Upper lobe of left lung (tissue), 6 donors: ENCODE data around the gene FBN2. TPM values are rescaled to one million over a fixed set of nuclear protein-coding genes. Genes with fewer than 3 reads are reported as not detected.

Source experiments
- ATAC-seq, 2 donors: fragments of 200-7000 bp; cut with Tn5 transposase; one replicate each; pipeline ENCODE4 v1.9.1; 2022; ENCODE audit warnings: mild to moderate bottlenecking in 2 of 2, moderate library complexity in 2 of 2; ENCODE audit not compliant: low FRiP score in 2 of 2
- DNase-seq, 2 donors: peaks; one replicate each; pipeline ENCODE4 v3.0.0-alpha.2; 2019 to 2020
- H3K27ac ChIP-seq, 4 donors: fragments of 200-600 bp; sonication (generic); one replicate each; pipeline ENCODE4 v1.5.1; 2016 to 2019
- H3K27me3 ChIP-seq, 4 donors: fragments of 200-600 bp; sonication (generic); one replicate each; pipeline ENCODE4 v1.5.1; 2017 to 2019
- H3K36me3 ChIP-seq, 4 donors: fragments of 200-600 bp; sonication (generic); one replicate each; pipeline ENCODE4 v1.5.1; 2016 to 2019
- H3K4me1 ChIP-seq, 4 donors: fragments of 200-600 bp; sonication (generic); one replicate each; pipeline ENCODE4 v1.5.1; 2018 to 2019
- H3K4me3 ChIP-seq, 4 donors: fragments of 200-600 bp; sonication (generic); one replicate each; pipeline ENCODE4 v1.5.1; 2017 to 2019; ENCODE audit warnings: mild to moderate bottlenecking in 2 of 4, moderate library complexity in 1 of 4
- H3K9me3 ChIP-seq, 4 donors: fragments of 200-600 bp; sonication (generic); one replicate each; pipeline ENCODE4 v1.5.1; 2018 to 2019
- CTCF ChIP-seq, 6 experiments: fragments of 450-650 bp in 4 of 6; fragments of 200-600 bp in 2 of 6; sonication (generic) in 2 of 6; IDR thresholded peaks; one replicate each; pipeline ENCODE4 v1.5.1; 2016 to 2019; ENCODE audit warnings: antibody characterized with exemption in 6 of 6
- EP300 ChIP-seq, 4 donors: sonication (generic); formaldehyde crosslinking; IDR thresholded peaks; one replicate each; pipeline ENCODE4 v1.5.1; 2017; ENCODE audit warnings: antibody characterized with exemption in 4 of 4, control low read depth in 2 of 4
- POLR2A ChIP-seq, 4 donors: fragments of 450-650 bp; IDR thresholded peaks; one replicate each; pipeline ENCODE4 v1.5.1; 2016 to 2017; ENCODE audit warnings: antibody characterized with exemption in 4 of 4, mild to moderate bottlenecking in 2 of 4
- POLR2AphosphoS5 ChIP-seq, 2 donors: sonication (generic); formaldehyde crosslinking; IDR thresholded peaks; one replicate each; pipeline ENCODE4 v1.5.1; 2017; ENCODE audit warnings: antibody characterized with exemption in 2 of 2
- WGBS, 2 donors: methylation state at CpG; one replicate each; pipeline ENCODE4 v1.1.5; 2017 to 2018; 5-methylcytosine and 5-hydroxymethylcytosine counted together
- total RNA-seq, 6 donors: library from RNA; depleted of rRNA in 4 of 6; stranded (reverse); fragments of >200 nt in 4 of 6; gene quantifications; one replicate each; pipeline versions ENCODE4 v1.1.0 to v1.2.1, GENCODE V29; 2016 to 2021
- donor health status: DM: no; HTN: no; CAD: no; lungs with moderate emphysema.
- donor health status: DM: no; HTN: yes; CAD: no; lungs with severe emphysema.

FBN2 gene
- total RNA-seq, 6 donors from 2014 or later, result under 0.01 to 1.7 (median 0.39) TPM

- 71 to 100% methylated on average over 1 of the region's 1 CpG for WGBS, 2 donors
- H3K27ac ChIP-seq, result no peak overlapping the region
- no peaks in the 10 kb centered on the region for H3K36me3 ChIP-seq
- no peaks in the 10 kb centered on the region for H3K4me1 ChIP-seq
- no peaks in the 10 kb centered on the region for H3K9me3 ChIP-seq
- no peak for TF ChIP-seq POLR2AphosphoS5 (IDR thresholded peaks at IDR 0.05)
- TF ChIP-seq CTCF (IDR thresholded peaks at IDR 0.05), result no peak
- TF ChIP-seq POLR2A (IDR thresholded peaks at IDR 0.05), result no peak
- TF ChIP-seq EP300 (IDR thresholded peaks at IDR 0.05), result no peak
- H3K27me3 ChIP-seq, result no peaks in the 10 kb centered on the region
- DNase-seq (no peak), ATAC-seq (no peak)
- H3K4me3 ChIP-seq, result no peak overlapping the region
Measured at GRCh38 chr5:128317481-128317880, 220.6 kb downstream of the FBN2 start.

GRCh38 chr5:128315671-128316070 lies 222.4 kb downstream of the FBN2 start:
- WGBS, 2 donors, result 80 to 90% methylated on average over 4 of the region's 4 CpGs
- H3K27me3 ChIP-seq, result no peaks in the 10 kb centered on the region
- H3K4me3 ChIP-seq, result no peak overlapping the region
- no peak overlapping the region for H3K27ac ChIP-seq
- no peaks in the 10 kb centered on the region for H3K4me1 ChIP-seq
- no peak for DNase-seq
- ATAC-seq, result no peak
- no peaks in the 10 kb centered on the region for H3K36me3 ChIP-seq
- no peaks in the 10 kb centered on the region for H3K9me3 ChIP-seq
- TF ChIP-seq CTCF (IDR thresholded peaks at IDR 0.05), result no peak
- TF ChIP-seq POLR2AphosphoS5 (IDR thresholded peaks at IDR 0.05), result no peak
- TF ChIP-seq EP300 (IDR thresholded peaks at IDR 0.05), result no peak
- TF ChIP-seq POLR2A (IDR thresholded peaks at IDR 0.05), result no peak

GRCh38 chr5:128305341-128305740 lies 232.7 kb downstream of the FBN2 start:
- Histone ChIP-seq H3K4me1 (no peaks in the 10 kb centered on the region), H3K36me3 (no peaks in the 10 kb centered on the region), H3K27ac (no peak overlapping the region), H3K4me3 (no peak overlapping the region), H3K27me3 (no peaks in the 10 kb centered on the region), H3K9me3 (no peaks in the 10 kb centered on the region)
- TF ChIP-seq EP300 (IDR thresholded peaks at IDR 0.05), result no peak
- no peak for TF ChIP-seq POLR2A (IDR thresholded peaks at IDR 0.05)
- no peak for TF ChIP-seq POLR2AphosphoS5 (IDR thresholded peaks at IDR 0.05)
- TF ChIP-seq CTCF (IDR thresholded peaks at IDR 0.05), result no peak
- ATAC-seq, result no peak
- no peak for DNase-seq
- WGBS, 2 donors, result 93 to 99% methylated on average over 5 of the region's 5 CpGs

GRCh38 chr5:128304791-128305190 lies 233.3 kb downstream of the FBN2 start:
- ATAC-seq, result no peak
- WGBS, 2 donors, result 81 to 82% methylated on average over 2 of the region's 2 CpGs
- Histone ChIP-seq H3K4me1 (no peaks in the 10 kb centered on the region), H3K4me3 (no peak overlapping the region), H3K9me3 (no peaks in the 10 kb centered on the region), H3K27me3 (no peaks in the 10 kb centered on the region), H3K27ac (no peak overlapping the region), H3K36me3 (no peaks in the 10 kb centered on the region)
- TF ChIP-seq CTCF (IDR thresholded peaks at IDR 0.05) (no peak), EP300 (IDR thresholded peaks at IDR 0.05) (no peak), POLR2AphosphoS5 (IDR thresholded peaks at IDR 0.05) (no peak), POLR2A (IDR thresholded peaks at IDR 0.05) (no peak)
- DNase-seq, result no peak

- TF ChIP-seq EP300 (IDR thresholded peaks at IDR 0.05) (no peak), CTCF (IDR thresholded peaks at IDR 0.05) (no peak), POLR2A (IDR thresholded peaks at IDR 0.05) (no peak), POLR2AphosphoS5 (IDR thresholded peaks at IDR 0.05) (no peak)
- Histone ChIP-seq H3K36me3 (no peaks in the 10 kb centered on the region), H3K27ac (no peak overlapping the region), H3K4me1 (no peaks in the 10 kb centered on the region), H3K4me3 (no peak overlapping the region), H3K27me3 (no peaks in the 10 kb centered on the region), H3K9me3 (no peaks in the 10 kb centered on the region)
- DNase-seq (no peak), ATAC-seq (peak in 1 of 2 donors; percentile 55)
Measured at GRCh38 chr5:128304088-128304487, 234.0 kb downstream of the FBN2 start.
